ENCODE data around the gene HIVEP1. TPM values are rescaled to one million over a fixed set of nuclear protein-coding genes. Genes with fewer than 3 reads are reported as not detected.

HIVEP1 gene
- total RNA-seq, 1 experiment from 2014 or later: 24.2 TPM

GRCh38 chr6:12009876-12010634 is 2.1 kb upstream of the HIVEP1 start:
- no peaks in the 10 kb centered on the region for H3K27me3 ChIP-seq (ENCODE audit: insufficient read depth, low read depth)
- ChIA-PET CTCF (no interaction called here), POLR2A (ENCODE audit: unreplicated experiment) (interaction anchor here (0.6 to 0.8 kb wide), 4 partner anchors 125 to 1576 kb away, joined by 3 to 14 read pairs (median 8); no protein-coding TSS in a partner anchor)
- H3F3A ChIP-seq (ENCODE audit: insufficient read depth, low read depth): peaks cover 47% of the 10 kb centered on the region
- H4K20me1 ChIP-seq (ENCODE audit: insufficient read depth): no peaks in the 10 kb centered on the region
- H3K4me3 ChIP-seq: peak overlapping the region; percentile 87
- H2AFZ ChIP-seq: peak overlapping the region; percentile 82
- H3K4me1 ChIP-seq (replicated peaks; ENCODE audit: insufficient read depth): peaks cover 41% of the 10 kb centered on the region
- peaks cover 8% of the 10 kb centered on the region for H3K36me3 ChIP-seq (ENCODE audit: low read depth)
- H3K4me2 ChIP-seq: peak overlapping the region; percentile 90
- H3K9me2 ChIP-seq (ENCODE audit: insufficient read depth): no peaks in the 10 kb centered on the region
- H3K9me3 ChIP-seq (ENCODE audit: insufficient read depth, low read depth): peaks cover 8% of the 10 kb centered on the region
- intact Hi-C loops (cut with micrococcal nuclease; ENCODE audit: unreplicated experiment): loop anchor here (2.0 to 5.0 kb wide), 5 partner anchors 88 to 309 kb away; no protein-coding TSS in a partner anchor
- DNase-seq: no peak
- H3K79me2 ChIP-seq (ENCODE audit: low read depth): peaks cover 31% of the 10 kb centered on the region
- H3K27ac ChIP-seq: peak overlapping the region; percentile 96
- BruUV-seq (replicated peaks): no TSS peak
- TF ChIP-seq EZH2 (IDR thresholded peaks at IDR 0.05; ENCODE audit: low read depth): no peak
- TF ChIP-seq CTCF (conservative IDR thresholded peaks at IDR 0.05): no peak

GRCh38 chr6:12010635-12011275 is 1.4 kb upstream of the HIVEP1 start:
- ChIA-PET POLR2A (ENCODE audit: unreplicated experiment) (interaction anchor here (0.6 to 0.7 kb wide), 2 partner anchors 321 to 1576 kb away, joined by 3 to 14 read pairs; no protein-coding TSS in a partner anchor), CTCF (no interaction called here)
- H3K27ac ChIP-seq: peak overlapping the region; percentile 96
- peaks cover 37% of the 10 kb centered on the region for H3K79me2 ChIP-seq (ENCODE audit: low read depth)
- peak overlapping the region; percentile 90 for H3K4me2 ChIP-seq
- H3K9me2 ChIP-seq (ENCODE audit: insufficient read depth): no peaks in the 10 kb centered on the region
- H3K4me3 ChIP-seq: peak overlapping the region; percentile 87
- BruUV-seq (replicated peaks): no TSS peak
- H3K4me1 ChIP-seq (replicated peaks; ENCODE audit: insufficient read depth): peaks cover 41% of the 10 kb centered on the region
- intact Hi-C loops (cut with micrococcal nuclease; ENCODE audit: unreplicated experiment): loop anchor here (1.0 to 5.0 kb wide), 5 partner anchors 137 to 355 kb away; no protein-coding TSS in a partner anchor
- H3F3A ChIP-seq (ENCODE audit: insufficient read depth, low read depth): peaks cover 50% of the 10 kb centered on the region
- H3K36me3 ChIP-seq (ENCODE audit: low read depth): peaks cover 15% of the 10 kb centered on the region
- H3K27me3 ChIP-seq (ENCODE audit: insufficient read depth, low read depth): no peaks in the 10 kb centered on the region
- H3K9me3 ChIP-seq (ENCODE audit: insufficient read depth, low read depth): peaks cover 12% of the 10 kb centered on the region
- peak in 1 of 2 experiments; percentile 71 for DNase-seq
- TF ChIP-seq CTCF (conservative IDR thresholded peaks at IDR 0.05) (0 out of 2 replicates have a peak, but pooled peaks have one; percentile 25), EZH2 (IDR thresholded peaks at IDR 0.05; ENCODE audit: low read depth) (no peak)
- H2AFZ ChIP-seq: peak overlapping the region; percentile 82
- no peaks in the 10 kb centered on the region for H4K20me1 ChIP-seq (ENCODE audit: insufficient read depth)

- DNase-seq: peak; percentile 95 to 97
- Histone ChIP-seq H4K20me1 (ENCODE audit: insufficient read depth) (no peaks in the 10 kb centered on the region), H3F3A (ENCODE audit: insufficient read depth, low read depth) (peaks cover 50% of the 10 kb centered on the region), H3K79me2 (ENCODE audit: low read depth) (peaks cover 42% of the 10 kb centered on the region), H3K4me2 (no peak overlapping the region), H3K9me3 (ENCODE audit: insufficient read depth, low read depth) (peaks cover 12% of the 10 kb centered on the region), H3K9me2 (ENCODE audit: insufficient read depth) (no peaks in the 10 kb centered on the region), H3K4me1 (replicated peaks; ENCODE audit: insufficient read depth) (peaks cover 41% of the 10 kb centered on the region), H2AFZ (no peak overlapping the region), H3K36me3 (ENCODE audit: low read depth) (peaks cover 22% of the 10 kb centered on the region), H3K27me3 (ENCODE audit: insufficient read depth, low read depth) (no peaks in the 10 kb centered on the region), H3K4me3 (peak overlapping the region; percentile 87; the same call in 1 of the 2 replicates), H3K27ac (peak overlapping the region; percentile 96; the same call in 1 of the 2 replicates)
- POLR2A ChIA-PET (ENCODE audit: unreplicated experiment): interaction anchor here (0.8 kb wide), 1 partner anchor 242 kb away, joined by 6 read pairs; no protein-coding TSS in a partner anchor
- TF ChIP-seq CTCF (conservative IDR thresholded peaks at IDR 0.05): no peak
- no peak for TF ChIP-seq EZH2 (IDR thresholded peaks at IDR 0.05; ENCODE audit: low read depth)
- CTCF ChIA-PET: interaction anchor here (0.6 kb wide), 1 partner anchor 223 kb away, joined by 3 read pairs; no protein-coding TSS in a partner anchor
- no TSS peak for BruUV-seq (replicated peaks)
- intact Hi-C loops (cut with micrococcal nuclease; ENCODE audit: unreplicated experiment): loop anchor here (1.0 to 5.0 kb wide), 7 partner anchors 136 to 595 kb away; no protein-coding TSS in a partner anchor
These were observed 655 bp upstream of the HIVEP1 start for GRCh38 chr6:12011276-12012037.

Measured in PC-9 (cell line).